HL-60 (cell line): Measurements from ENCODE around the gene FAM53B.

Experiments
- GABPA ChIP-seq: IDR thresholded peaks from 2 replicates; pipeline ENCODE4 v1.6.1; 2012; ENCODE audit warnings: low read depth
- POLR2AphosphoS5 ChIP-seq: IDR thresholded peaks from 2 replicates; pipeline ENCODE4 v1.6.1; 2012; ENCODE audit warnings: low read depth
- SPI1 ChIP-seq: IDR thresholded peaks from 2 replicates; pipeline ENCODE4 v1.6.1; 2012; ENCODE audit warnings: low read depth, mild to moderate bottlenecking, borderline replicate concordance
- TF ChIP-seq, protein P1 (sequence below): IDR thresholded peaks from one replicate; pipeline ENCODE4 v1.5.1; 2011; ENCODE audit warnings: low read length, control low read depth, inconsistent platforms; ENCODE audit not compliant: insufficient read depth

DNA sequence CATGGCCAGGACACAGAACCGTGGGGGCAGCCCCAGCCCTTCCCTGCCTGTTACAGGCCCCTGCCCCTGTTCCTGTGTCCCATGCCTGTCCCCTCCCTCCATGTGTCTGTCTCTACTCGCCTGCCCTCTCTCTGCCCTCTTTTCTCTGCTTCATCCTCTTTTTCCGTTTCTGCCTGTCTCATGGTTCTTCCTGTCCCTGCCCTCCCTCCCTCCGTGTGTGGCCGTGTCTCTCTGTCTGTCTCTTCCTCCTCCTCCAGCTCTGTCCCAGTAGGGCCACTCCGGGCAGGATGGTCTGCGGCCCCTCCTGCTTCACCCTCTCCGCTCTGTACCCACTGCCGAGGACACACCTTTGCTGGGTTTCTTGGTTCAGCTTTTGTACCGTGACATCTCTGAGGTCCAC is 137.4 kb downstream of the FAM53B start:
- TF ChIP-seq SPI1 (no peak), GABPA (no peak), POLR2AphosphoS5 (no peak)
- TF ChIP-seq, protein P1, sequence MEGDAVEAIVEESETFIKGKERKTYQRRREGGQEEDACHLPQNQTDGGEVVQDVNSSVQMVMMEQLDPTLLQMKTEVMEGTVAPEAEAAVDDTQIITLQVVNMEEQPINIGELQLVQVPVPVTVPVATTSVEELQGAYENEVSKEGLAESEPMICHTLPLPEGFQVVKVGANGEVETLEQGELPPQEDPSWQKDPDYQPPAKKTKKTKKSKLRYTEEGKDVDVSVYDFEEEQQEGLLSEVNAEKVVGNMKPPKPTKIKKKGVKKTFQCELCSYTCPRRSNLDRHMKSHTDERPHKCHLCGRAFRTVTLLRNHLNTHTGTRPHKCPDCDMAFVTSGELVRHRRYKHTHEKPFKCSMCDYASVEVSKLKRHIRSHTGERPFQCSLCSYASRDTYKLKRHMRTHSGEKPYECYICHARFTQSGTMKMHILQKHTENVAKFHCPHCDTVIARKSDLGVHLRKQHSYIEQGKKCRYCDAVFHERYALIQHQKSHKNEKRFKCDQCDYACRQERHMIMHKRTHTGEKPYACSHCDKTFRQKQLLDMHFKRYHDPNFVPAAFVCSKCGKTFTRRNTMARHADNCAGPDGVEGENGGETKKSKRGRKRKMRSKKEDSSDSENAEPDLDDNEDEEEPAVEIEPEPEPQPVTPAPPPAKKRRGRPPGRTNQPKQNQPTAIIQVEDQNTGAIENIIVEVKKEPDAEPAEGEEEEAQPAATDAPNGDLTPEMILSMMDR: no peak
